Frontal cortex (tissue), 4 donors: ENCODE results near the gene AXIN1. TPM values are rescaled to one million over a fixed set of nuclear protein-coding genes. Genes with fewer than 3 reads are reported as not detected.
A peak's percentile ranks its signal among the peaks of the same experiment; 100 is the strongest.
"Not testable (repeated sequence)": the region's sequence is repeated elsewhere in the genome, so short reads cannot be mapped to it uniquely, and the experiment has no call there.

Experiments used
- DNase-seq, 2 donors: peaks; one replicate each; pipeline ENCODE4 v3.0.0; 2012; ENCODE audit warnings: low spot score in 2 of 2
- FAIRE-seq: peaks from 2 replicates; lab custom pipeline; 2012; peaks lifted over from hg19 to GRCh38; lab: Jason Lieb, UNC
- total RNA-seq: library from RNA; depleted of rRNA; stranded (reverse); fragments of >200 nt; gene quantifications from one replicate; pipeline ENCODE4 v1.2.3, GENCODE V29; 2014
- donor health status: control.
- donor health status: control.
- donor health status: control.

Gene AXIN1
- total RNA-seq, 1 donor from 2014 or later = 24.5 TPM

DNA sequence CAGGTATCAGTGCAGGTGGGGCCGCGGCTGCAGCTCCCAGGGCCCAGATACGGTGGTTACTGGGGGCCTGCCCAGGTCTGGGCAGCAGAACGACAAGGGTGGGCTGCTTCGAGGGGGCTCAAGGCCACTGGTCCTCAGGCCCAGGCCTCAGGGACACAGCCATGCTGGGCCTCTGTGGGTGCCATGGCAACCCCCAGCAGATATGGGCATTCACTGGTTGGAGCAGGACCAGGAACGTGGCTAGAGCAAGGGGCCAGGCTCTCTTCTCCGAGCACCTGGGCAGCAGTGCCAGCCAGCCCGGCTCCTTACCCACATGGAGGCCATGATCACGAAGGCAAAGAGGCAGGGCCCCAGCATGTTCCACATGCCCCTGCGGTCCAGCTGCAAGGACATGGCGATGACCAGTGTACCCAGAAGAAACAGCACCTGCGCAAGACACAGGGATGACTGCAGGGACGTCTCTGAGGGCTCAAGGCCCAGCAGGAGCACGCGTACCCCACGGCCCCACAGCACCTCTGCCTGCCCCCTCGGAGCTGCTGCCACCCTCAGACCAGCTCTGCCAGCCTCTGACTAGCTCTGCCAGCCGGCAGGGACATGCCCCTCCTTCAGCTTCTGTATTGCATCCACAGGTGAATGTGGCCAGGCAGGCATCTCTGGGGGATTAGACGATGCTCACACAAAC, 19.9 kb upstream of the AXIN1 start:
- FAIRE-seq (no peak), DNase-seq (no peak)

- DNase-seq (no peak), FAIRE-seq (no peak)
These were observed 19.2 kb upstream of the AXIN1 start for GRCh38 chr16:371515-372301.

DNA sequence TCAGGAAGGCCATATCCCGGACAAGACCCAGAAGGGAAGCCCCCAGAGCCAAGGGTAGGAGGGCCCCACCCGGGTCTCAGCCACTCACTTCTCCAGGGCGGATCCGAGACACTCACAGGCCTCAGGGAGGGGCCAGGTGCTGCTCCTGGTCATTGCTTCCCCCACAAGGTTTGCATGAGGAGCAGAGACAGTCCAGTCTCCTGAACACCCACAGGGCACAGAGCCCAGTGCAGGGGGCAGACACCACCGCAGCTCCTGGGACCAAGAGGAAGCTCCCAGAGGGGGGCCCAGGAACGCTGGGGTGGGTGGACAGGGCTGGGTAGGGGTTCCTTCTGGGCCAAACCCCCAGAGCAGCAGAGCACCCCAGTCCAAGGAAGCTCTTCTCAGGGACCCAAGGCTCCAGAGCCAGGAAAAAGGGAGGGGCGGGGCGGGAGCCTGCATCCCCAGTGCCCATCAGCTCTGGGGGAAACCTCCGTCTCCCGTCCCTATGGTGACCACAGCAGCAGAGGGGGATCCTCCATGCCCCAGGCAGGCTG, 18.5 kb upstream of the AXIN1 start:
- no peak for FAIRE-seq
- DNase-seq = no peak

DNA sequence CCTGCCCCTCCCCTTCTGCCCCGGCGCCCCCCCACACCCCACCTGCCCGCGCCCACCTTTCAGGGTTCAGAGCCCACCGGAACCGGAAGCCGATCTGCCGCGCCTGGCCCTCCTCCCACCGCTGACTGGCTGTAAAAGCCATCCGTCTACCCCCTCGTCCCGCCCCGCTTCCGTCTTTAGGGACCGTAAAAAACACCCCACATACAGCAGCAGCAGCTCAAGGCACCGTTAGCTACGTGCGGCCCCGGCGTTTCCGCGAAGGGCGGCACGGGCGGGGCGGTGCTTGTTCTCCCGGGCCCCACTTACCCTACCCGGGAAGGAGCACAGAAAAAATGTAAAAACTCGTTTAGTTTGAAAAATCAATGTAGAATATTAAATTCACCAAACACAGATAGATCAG, 17.9 kb upstream of the AXIN1 start, which contains the start of gene MRPL28:
TSS of gene MRPL28 (minus strand) at position 96 of the 400 bp plus-strand sequence. CDS start 320 bp downstream, outside the sequence.
- DNase-seq = peak; percentile 98 to 99
- peak; percentile 82 for FAIRE-seq

GRCh38 chr16:369866-370436, 17.4 kb upstream of the AXIN1 start:
- peak in 1 of 2 donors; percentile 56 for DNase-seq
- no peak for FAIRE-seq

GRCh38 chr16:369275-369865, 16.8 kb upstream of the AXIN1 start:
- DNase-seq = no peak
- FAIRE-seq = no peak

DNA sequence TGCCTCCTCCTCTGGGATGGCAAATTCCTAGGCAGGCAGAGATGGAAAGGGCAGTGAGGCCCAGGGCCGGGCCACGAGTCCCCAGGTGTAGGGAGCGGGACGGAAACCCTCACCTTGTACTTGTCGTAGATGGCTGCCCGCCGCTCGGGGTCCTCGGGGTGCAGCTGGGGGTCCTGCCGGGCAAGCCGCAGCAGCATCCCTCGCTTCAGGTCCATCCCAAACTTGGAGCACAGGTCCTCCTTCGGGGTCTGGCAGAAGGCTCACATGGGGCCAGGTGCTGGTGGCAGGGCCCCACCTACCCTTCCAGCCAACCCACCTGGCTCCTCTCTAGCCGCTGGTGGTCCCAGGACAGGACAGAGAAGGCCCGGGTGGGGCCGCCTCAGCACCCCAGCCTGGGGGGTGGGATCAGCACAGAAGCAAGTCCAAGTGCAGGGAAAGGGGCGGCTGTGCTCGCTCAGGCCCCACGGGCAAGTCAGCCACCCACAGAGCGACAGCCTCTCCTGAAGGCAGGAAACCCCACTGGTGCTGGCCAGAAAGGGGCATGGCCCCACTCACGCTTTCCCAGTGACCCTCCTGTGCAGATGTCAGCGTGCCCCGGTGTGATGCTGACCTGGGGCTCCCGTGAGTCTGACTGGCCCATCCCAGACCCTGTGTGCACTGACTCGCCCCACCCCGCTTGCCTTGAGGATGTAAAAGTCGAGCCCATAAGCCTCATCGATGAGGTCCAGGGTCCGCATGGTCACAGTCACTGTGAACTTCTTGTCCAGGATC, 16.1 kb upstream of the AXIN1 start:
- DNase-seq = no peak
- FAIRE-seq = no peak

DNA sequence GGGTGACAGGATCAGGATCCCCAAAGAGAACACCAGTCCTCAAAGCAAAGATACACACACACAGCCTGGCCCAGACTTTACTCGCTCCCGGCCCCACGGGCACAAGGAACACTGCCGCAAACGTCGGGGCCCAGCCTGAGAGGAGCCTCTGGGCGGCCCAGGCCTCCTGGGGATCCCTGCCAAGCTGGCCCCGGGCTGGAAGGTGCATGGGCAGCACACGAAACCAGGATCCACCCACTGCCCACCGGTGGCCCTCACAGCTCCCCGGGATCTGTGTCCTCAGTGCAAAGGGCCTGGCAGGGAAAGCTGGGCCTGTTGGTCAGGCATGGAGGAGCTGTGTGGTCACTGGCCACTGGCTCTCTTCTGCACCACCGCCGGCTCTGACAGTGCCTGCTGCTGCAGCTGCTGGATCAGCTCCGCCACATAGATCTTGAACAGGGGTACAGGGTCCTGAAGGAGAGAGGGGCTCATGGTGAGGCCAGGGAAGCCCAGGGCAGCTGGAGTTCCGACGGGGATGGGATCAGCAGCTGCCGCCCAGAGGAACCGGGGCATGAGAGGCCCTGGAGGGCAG, 14.9 kb upstream of the AXIN1 start:
- FAIRE-seq (no peak), DNase-seq (no peak)

GRCh38 chr16:366476-366875, 14.0 kb upstream of the AXIN1 start:
- FAIRE-seq = no peak

GRCh38 chr16:364595-365491, 12.3 kb upstream of the AXIN1 start:
- DNase-seq = no peak
- FAIRE-seq = no peak

More at GRCh38 chr16:366476-366875, 14.0 kb upstream of the AXIN1 start:
- DNase-seq = no peak

- DNase-seq = no peak
- no peak for FAIRE-seq
These were observed 11.4 kb upstream of the AXIN1 start for GRCh38 chr16:363766-364490.

- DNase-seq = no peak
These were observed 10.7 kb upstream of the AXIN1 start for GRCh38 chr16:363110-363765.

GRCh38 chr16:362702-362999, 10.1 kb upstream of the AXIN1 start:
- FAIRE-seq, DNase-seq: not testable (repeated sequence)

More at GRCh38 chr16:363110-363765, 10.7 kb upstream of the AXIN1 start:
- no peak for FAIRE-seq

DNA sequence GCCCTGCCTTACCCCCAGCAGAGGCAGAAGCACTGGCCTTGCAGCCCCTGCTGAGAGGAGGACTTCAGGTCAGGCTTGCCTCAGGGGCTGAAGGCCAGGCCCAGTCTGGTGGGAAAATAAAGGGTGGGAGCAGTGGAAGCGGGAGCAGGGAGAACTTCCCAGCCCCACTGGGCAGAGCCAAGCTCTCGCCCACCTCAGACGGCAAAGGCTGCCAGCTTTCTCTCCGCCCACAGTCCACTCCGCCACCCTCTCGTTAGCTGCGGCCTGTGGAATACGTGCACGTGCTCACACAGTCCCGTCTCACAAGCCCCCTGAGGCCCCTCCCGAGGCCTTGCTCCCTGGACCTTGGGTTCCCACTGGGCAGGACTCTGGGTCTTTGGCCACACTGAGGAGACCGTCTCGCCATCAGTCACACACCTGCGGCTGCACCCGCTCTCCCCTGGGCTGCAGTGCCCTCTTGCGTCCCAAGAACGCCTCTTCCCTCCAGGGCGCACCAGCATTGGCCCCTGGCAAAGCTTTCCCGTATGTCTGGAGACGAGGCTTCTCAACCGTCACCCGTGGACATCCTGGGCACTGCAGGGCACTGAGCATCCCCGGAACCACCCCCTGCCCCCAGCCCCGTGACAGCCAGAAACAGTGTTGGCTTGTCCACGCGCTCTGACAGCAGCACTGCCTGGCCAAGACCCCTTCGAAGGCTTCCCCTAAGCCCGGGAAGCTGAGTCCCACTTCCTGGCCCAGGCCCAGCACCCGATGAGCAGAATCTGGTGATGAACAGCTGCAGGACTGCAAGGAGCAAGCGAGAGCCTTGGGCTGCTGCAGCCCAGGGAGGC, 9.6 kb upstream of the AXIN1 start:
- no peak for FAIRE-seq
- peak; percentile 88 to 93 for DNase-seq

- FAIRE-seq (no peak), DNase-seq (peak in 1 of 2 donors; percentile 57)
These were observed 8.9 kb upstream of the AXIN1 start for GRCh38 chr16:361341-361871.
